ENCODE measurements around the gene TBC1D9B. TPM values are rescaled to one million over a fixed set of nuclear protein-coding genes. Genes with fewer than 3 reads are reported as not detected.
A peak's percentile ranks its signal among the peaks of the same experiment; 100 is the strongest.

Gene TBC1D9B
- 10 to 100 TPM; 82.7 to 91.8 (median 88.6) TPM for total RNA-seq

DNA sequence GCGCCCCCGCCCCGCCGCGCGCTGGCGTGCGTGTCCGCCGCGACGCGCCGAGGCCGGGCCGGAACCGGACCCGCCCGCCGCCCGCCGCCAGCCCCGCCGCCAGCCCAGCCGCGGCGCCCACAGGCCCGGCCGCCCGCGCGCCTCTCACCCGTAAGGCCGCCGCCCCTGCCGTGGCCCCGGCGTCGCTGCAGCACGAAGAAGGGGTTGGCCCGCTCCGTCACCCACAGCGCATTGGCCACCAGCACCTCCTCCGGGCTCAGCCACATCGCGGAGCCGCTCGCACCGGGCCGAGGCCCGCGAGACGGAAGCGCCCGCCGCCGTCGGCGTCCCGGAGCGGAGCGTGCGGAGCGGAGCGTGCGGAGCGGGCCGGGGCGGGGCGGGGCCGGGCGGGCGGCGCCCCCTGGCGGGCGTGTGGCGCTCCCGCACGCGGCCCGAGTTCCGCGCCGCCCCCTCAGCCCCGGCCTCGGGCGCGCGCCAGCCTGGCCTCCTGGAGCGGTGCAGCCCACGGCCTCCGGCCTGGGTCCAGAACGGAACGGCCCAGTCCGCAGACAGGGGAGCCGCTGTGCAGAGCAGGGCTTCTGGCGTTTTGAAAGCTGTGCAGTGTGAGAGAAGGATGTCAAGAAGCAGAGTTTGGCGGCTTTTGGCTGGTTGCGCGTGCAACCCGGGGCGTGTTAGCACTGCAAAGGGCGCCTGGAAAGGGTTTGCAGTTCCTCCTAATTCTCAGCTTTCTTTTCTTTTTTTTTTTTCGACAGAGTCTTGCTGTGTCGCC lies at the start of gene TBC1D9B:
Gene TBC1D9B, minus strand, starts transcription at position 342 of the 769 bp plus-strand sequence. Its CDS starts 76 bp downstream, at position 266.
- Mint-ChIP-seq H3K27me3 (ENCODE audit: low read depth) (no peaks in the 10 kb centered on the region), H3K9me3 (no peaks in the 10 kb centered on the region), H3K4me1 (ENCODE audit: low read depth) (peaks cover 25% of the 10 kb centered on the region), H3K4me3 (peak within 1 kb of the TSS; percentile 87), H3K36me3 (ENCODE audit: insufficient read depth) (peaks cover 6% of the 10 kb centered on the region)
- ATAC-seq = peak; percentile 93 to 95
- peak; percentile 60 for DNase-seq

DNA sequence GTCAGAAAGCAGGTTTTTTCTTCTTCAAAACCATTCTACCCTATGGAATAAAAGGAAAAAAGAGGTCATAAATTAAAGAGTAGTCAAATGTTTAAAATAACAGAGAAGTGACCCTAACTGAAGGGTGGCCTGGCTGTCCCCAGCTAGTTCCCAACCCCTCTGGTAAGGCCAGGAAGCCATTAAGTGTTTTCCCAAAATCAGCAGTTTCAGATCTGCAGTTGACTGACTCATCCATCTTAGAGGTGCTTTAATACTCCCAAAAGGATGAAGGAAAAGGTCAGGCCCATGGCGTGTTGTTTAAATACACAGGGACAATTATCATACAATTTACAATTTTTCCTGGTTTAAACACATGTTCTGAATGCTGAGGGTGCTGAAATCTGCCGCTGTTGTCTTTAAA lies 47.9 kb upstream of the TBC1D9B start:
- peaks cover 15% of the 10 kb centered on the region for H3K36me3 Mint-ChIP-seq (ENCODE audit: insufficient read depth)
- H3K9me3 Mint-ChIP-seq = no peaks in the 10 kb centered on the region
- no peak overlapping the region for H3K4me3 Mint-ChIP-seq
- no peaks in the 10 kb centered on the region for H3K4me1 Mint-ChIP-seq (ENCODE audit: low read depth)
- ATAC-seq = no peak
- DNase-seq = no peak
- H3K27me3 Mint-ChIP-seq (ENCODE audit: low read depth) = no peaks in the 10 kb centered on the region

DNA sequence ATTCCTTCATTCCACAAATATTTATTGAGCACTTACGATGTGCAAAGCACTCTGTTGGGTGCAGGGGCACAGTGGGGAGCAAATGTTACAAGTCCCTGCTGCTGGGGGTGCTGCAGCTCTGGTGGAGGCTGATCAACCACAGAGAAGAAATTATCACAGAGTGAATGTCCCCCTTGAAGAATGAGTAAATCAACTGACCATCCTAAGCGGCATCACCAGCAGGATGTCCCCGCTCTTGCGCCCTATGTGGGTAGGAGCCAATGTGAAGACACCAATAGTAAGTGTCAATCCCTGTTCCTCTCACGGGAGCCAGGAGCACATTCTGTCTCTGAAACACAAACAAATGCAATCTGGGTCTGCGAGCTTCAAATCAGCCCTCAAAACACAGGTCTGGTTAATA lies 47.4 kb upstream of the TBC1D9B start:
- ATAC-seq = no peak
- no peak for DNase-seq
- Mint-ChIP-seq H3K36me3 (ENCODE audit: insufficient read depth) (peaks cover 15% of the 10 kb centered on the region), H3K4me3 (no peak overlapping the region), H3K4me1 (ENCODE audit: low read depth) (no peaks in the 10 kb centered on the region), H3K27me3 (ENCODE audit: low read depth) (no peaks in the 10 kb centered on the region), H3K9me3 (no peaks in the 10 kb centered on the region)

DNA sequence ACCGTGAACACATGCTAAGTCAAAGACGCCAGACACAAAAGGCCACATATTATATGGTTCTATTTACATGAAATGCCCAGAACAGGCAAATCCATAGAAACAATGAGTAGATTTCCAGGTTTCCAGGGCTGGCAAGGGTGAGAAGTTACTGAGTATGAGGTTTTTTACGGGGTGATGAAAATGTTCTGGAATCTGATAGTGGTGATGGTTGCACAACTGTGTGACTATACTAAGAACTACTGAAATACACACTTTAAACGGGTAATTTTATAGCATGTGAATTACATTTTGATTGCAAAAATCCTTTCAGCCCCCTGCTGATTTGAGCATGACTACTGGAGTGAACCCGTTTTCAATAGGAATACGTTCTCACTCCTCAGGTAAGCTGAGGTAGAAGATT lies 46.7 kb upstream of the TBC1D9B start:
- Mint-ChIP-seq H3K9me3 (no peaks in the 10 kb centered on the region), H3K36me3 (ENCODE audit: insufficient read depth) (peaks cover 15% of the 10 kb centered on the region), H3K27me3 (ENCODE audit: low read depth) (no peaks in the 10 kb centered on the region), H3K4me1 (ENCODE audit: low read depth) (no peaks in the 10 kb centered on the region), H3K4me3 (no peak overlapping the region)
- DNase-seq = no peak
- ATAC-seq = no peak

DNA sequence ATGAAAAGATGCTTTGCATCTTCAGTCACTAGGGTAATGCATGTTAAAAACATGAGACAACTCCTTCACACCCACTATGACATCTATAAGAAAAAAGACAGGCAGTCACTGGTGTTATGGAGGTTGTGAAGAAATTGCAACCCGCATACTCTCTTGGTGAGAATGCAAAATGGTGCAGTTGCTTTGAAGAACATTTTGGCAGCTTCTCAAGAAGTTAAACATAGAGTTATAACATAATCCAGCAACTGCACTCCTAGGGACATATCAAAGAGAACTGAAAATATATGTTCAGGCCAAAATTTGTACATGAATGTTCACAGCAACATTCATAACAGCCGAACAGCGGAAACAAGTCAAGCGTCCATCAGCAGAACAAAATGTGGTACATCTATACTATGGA lies 46.3 kb upstream of the TBC1D9B start:
- DNase-seq (no peak), ATAC-seq (no peak)
- no peak overlapping the region for H3K4me3 Mint-ChIP-seq
- H3K27me3 Mint-ChIP-seq (ENCODE audit: low read depth) = no peaks in the 10 kb centered on the region
- peaks cover 15% of the 10 kb centered on the region for H3K36me3 Mint-ChIP-seq (ENCODE audit: insufficient read depth)
- no peaks in the 10 kb centered on the region for H3K4me1 Mint-ChIP-seq (ENCODE audit: low read depth)
- no peaks in the 10 kb centered on the region for H3K9me3 Mint-ChIP-seq

DNA sequence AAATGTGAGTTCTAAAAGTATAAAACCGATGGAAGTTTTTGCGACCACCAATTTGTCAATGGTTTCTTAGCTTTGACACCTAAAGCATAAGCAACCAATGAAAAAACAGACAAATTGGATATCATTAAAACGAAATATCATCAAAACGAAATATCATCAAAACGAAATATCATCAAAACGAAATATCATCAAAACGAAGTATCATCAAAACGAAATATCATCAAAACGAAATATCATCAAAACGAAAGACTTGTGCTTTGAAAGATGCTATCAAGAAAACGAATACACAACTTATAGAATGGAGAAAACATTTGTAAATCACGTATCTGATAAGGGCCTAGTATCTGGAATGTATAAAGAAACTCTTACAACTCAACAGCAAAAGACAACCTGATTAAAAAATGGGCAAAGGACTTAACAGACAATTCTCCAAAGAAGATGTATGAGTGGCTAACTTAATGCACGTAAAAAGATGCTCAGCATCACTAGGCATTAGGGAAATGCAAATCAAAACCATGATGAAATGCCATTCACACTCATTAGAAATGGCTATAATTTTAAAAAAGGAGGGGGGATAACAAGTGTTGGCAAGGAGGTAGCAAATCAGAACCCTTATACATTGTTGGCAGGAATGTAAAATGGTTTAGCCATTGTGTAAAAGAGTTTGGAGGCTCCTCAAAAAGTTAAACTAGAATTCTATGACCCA lies 29.4 kb upstream of the TBC1D9B start:
- no peaks in the 10 kb centered on the region for H3K36me3 Mint-ChIP-seq (ENCODE audit: insufficient read depth)
- peaks cover 4% of the 10 kb centered on the region for H3K27me3 Mint-ChIP-seq (ENCODE audit: low read depth)
- H3K4me1 Mint-ChIP-seq (ENCODE audit: low read depth) = no peaks in the 10 kb centered on the region
- ATAC-seq (no peak), DNase-seq (no peak)
- H3K4me3 Mint-ChIP-seq = no peak overlapping the region
- H3K9me3 Mint-ChIP-seq = no peaks in the 10 kb centered on the region

DNA sequence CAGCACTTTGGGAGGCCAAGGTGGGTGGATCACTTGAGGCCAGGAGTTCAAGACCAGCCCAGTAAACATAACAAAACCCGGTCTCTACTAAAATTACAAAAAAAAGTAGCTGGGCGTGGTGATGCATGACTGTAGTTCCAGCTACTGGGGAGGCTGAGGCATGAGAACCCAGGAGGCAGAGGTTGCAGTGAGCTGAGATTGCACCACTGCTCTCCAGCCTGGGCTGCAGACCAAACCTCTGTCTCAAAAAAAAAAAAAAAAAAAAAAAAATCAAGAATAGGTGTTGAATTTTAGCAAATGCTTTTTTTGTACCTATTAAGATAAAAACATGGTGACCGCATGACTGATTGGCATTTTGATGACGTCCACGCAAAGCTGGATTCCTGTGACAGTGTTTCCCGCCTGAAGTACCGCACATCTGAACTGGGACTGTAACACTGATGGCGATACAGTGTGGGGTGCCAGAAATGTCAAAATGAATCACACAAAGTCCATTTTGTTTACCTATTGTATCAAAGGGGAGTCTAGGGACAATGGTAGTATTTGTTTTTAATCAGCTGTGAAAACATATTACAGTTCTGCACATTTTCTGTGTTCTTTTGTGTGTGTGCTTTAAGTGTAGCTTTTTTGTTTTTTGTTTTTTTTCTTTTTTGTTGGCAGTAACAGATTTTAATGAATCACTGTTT lies 23.2 kb upstream of the TBC1D9B start:
- H3K4me3 Mint-ChIP-seq = no peak overlapping the region
- no peaks in the 10 kb centered on the region for H3K36me3 Mint-ChIP-seq (ENCODE audit: insufficient read depth)

DNA sequence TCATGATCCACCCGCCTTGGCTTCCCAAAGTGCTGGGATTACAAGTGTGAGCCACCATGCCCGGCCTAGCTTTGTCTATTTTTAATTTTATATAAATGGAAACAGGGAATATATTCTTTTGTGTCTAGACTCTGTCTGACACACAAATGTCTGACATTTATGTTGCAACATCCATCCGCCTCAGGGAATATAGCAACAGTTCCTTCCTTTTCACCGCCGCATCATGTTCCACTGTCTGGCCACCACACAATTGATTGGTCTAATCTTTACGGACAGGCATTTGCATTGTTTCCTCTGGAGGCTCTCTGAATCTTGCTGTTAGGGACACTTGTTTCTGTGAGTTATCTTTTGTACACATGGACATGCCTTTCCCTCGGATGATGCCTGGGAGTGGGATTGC lies 20.1 kb upstream of the TBC1D9B start:
- ATAC-seq = no peak

More for the DNA sequence above, 23.2 kb upstream of the TBC1D9B start:
- no peaks in the 10 kb centered on the region for H3K4me1 Mint-ChIP-seq (ENCODE audit: low read depth)
- DNase-seq = no peak
- no peaks in the 10 kb centered on the region for H3K27me3 Mint-ChIP-seq (ENCODE audit: low read depth)
- H3K9me3 Mint-ChIP-seq = no peaks in the 10 kb centered on the region
- no peak for ATAC-seq

DNA sequence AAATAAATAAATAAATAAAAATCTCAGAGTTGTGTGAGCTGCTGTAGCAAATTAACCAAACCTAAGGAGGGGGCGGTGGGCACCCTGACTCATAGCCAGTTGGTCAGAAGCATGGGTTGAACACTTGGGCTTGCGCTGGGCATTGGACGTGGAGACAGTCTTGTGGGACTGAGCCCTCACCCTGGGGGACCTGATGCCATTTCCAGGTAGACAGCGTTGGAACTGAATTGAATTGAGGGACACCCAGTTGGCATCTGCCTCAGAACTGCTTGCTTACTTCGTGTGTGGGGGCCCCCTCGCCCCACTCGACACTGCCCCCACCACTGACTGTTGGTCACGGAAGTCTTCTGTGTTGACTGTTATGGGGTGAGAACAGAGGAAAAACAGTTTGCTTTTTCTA lies 19.0 kb upstream of the TBC1D9B start:
- DNase-seq (no peak), ATAC-seq (no peak)
- Mint-ChIP-seq H3K4me1 (ENCODE audit: low read depth) (no peaks in the 10 kb centered on the region), H3K36me3 (ENCODE audit: insufficient read depth) (no peaks in the 10 kb centered on the region), H3K4me3 (no peak overlapping the region), H3K9me3 (no peaks in the 10 kb centered on the region), H3K27me3 (ENCODE audit: low read depth) (no peaks in the 10 kb centered on the region)

More for the DNA sequence above, 20.1 kb upstream of the TBC1D9B start:
- no peak for DNase-seq
- Mint-ChIP-seq H3K36me3 (ENCODE audit: insufficient read depth) (no peaks in the 10 kb centered on the region), H3K4me3 (no peak overlapping the region), H3K9me3 (no peaks in the 10 kb centered on the region), H3K4me1 (ENCODE audit: low read depth) (no peaks in the 10 kb centered on the region), H3K27me3 (ENCODE audit: low read depth) (no peaks in the 10 kb centered on the region)

DNA sequence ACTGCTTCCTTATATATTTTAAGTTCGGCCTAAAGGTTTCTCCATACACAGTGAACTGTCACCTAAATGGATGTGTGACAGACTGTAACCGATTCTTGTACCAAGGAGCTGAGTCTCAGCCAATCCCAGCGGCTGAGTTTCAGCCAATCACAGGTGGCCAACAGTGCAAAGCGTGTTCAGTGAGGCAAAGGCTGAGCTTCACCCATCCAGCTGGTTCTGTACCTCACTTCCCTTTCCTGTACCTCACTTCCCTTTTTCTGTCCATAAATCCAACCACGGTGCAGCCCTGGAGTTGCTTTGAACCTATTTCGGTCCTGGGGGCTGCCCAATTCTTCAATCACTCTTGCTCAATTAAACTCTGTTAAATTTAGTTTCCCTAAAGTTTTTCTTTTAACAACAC lies 15.7 kb upstream of the TBC1D9B start:
- no peaks in the 10 kb centered on the region for H3K4me1 Mint-ChIP-seq (ENCODE audit: low read depth)
- ATAC-seq (no peak), DNase-seq (no peak)
- peaks cover 7% of the 10 kb centered on the region for H3K27me3 Mint-ChIP-seq (ENCODE audit: low read depth)
- no peaks in the 10 kb centered on the region for H3K9me3 Mint-ChIP-seq
- no peaks in the 10 kb centered on the region for H3K36me3 Mint-ChIP-seq (ENCODE audit: insufficient read depth)
- H3K4me3 Mint-ChIP-seq = no peak overlapping the region

DNA sequence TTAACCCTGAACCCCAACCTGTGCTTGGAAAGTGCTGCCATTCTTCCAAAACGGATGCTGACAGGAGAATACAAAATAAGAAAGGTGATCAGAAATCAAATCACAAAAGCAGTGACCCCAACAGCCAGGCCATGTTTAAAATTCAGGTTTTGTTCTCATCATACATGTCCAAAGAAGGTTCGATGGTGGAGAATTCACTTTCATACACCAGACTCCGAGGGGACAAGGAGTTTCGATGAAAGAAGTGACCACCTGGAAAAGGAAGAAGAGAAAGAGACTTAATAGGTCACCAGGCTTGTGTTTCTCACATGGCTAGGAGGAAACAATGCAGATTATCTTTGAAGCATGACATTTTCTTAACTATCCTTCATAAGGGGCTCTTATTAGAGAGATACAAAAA lies 12.5 kb upstream of the TBC1D9B start:
- no peaks in the 10 kb centered on the region for H3K4me1 Mint-ChIP-seq (ENCODE audit: low read depth)
- no peaks in the 10 kb centered on the region for H3K36me3 Mint-ChIP-seq (ENCODE audit: insufficient read depth)
- H3K9me3 Mint-ChIP-seq = no peaks in the 10 kb centered on the region
- no peak for ATAC-seq
- DNase-seq = no peak
- H3K27me3 Mint-ChIP-seq (ENCODE audit: low read depth) = peaks cover 16% of the 10 kb centered on the region
- no peak overlapping the region for H3K4me3 Mint-ChIP-seq

DNA sequence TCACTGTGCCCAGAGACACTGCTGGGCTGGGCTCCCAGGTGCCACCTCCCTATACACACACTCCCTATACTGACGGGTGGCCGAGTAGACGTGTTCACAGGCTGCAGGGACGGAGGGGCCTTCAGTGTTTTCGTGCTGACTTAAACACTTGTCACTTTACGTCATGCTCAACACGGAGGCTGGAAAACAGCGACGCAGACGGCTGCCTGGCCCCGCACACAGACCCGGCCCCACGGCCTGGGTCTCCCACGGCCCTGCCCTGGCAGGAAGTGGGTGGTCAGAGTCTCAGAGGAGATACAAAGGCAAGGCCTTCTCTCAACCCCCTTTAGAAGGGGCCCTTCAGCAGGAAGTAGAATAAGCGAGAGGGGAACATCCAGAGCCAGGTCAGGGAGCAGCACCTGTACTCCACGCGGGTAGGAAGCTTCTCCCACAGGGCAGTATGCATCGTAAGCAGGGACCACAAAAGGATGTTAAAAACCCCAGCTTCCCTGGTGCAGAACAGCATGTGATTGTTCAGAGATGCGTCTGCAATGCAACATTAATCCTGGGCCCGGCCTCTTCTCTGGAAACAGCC lies 11.9 kb upstream of the TBC1D9B start:
- H3K27me3 Mint-ChIP-seq (ENCODE audit: low read depth) = peaks cover 16% of the 10 kb centered on the region
- ATAC-seq (no peak), DNase-seq (no peak)
- no peak overlapping the region for H3K4me3 Mint-ChIP-seq
- H3K4me1 Mint-ChIP-seq (ENCODE audit: low read depth) = no peaks in the 10 kb centered on the region
- no peaks in the 10 kb centered on the region for H3K9me3 Mint-ChIP-seq
- H3K36me3 Mint-ChIP-seq (ENCODE audit: insufficient read depth) = no peaks in the 10 kb centered on the region

DNA sequence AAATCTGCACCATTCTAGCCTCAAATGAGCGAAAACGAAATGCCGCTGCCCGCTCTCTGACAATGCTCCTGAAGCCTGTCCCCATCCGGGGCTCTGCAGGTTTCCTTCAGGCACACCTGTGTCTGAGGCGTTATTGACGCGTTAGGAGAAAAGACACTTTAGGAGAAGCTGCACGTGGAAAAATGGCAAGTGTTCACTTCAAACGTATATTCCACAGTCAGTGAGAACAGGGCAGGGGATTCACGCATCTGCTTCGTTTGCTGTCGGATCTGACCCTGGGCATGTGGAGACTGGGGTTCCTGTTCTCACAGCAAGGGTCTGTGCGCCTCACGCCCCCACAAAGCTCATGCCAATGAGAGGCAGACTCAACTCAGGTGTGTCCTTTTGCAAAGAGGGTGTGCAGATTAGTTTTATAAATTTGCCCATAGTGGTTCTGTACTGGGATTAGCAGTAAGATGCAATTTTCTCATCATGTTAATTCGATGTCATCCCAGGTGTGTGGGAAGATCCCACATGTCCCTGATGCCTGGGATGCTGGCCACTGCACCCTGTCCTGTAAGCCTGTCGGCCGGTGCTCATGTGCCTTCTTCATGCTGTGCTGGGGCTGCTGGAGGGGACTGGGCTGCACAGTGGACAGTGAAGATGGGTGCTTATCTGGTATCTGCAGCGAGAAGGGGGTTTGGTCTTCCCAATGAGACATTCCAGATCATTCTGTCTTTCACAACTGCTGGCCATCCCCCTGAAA lies 11.2 kb upstream of the TBC1D9B start:
- ATAC-seq (no peak), DNase-seq (no peak)
- peaks cover 16% of the 10 kb centered on the region for H3K27me3 Mint-ChIP-seq (ENCODE audit: low read depth)
- H3K9me3 Mint-ChIP-seq = no peaks in the 10 kb centered on the region
- no peaks in the 10 kb centered on the region for H3K4me1 Mint-ChIP-seq (ENCODE audit: low read depth)
- H3K36me3 Mint-ChIP-seq (ENCODE audit: insufficient read depth) = no peaks in the 10 kb centered on the region
- no peak overlapping the region for H3K4me3 Mint-ChIP-seq

DNA sequence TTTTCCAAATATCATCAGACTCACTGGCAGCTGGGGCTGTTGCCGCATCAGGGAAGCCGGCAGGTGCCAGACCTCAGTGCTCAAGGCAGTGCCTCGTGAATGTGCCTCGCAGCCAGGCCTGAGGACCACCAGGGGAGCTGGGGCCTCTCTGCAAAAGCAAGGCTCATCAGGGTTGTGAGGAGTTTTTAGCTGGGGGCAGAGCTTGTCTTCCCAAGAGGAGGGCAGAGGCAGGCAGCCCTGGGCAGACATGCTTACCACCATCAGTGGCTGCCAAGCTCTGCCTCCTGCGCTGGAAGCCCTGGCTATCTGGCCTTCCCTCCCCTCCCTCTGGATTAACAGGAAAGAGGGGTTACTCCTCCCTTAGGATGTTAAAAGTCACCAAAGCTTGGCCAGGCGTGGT lies 8.8 kb upstream of the TBC1D9B start:
- DNase-seq (no peak), ATAC-seq (no peak)
- Mint-ChIP-seq H3K36me3 (ENCODE audit: insufficient read depth) (no peaks in the 10 kb centered on the region), H3K4me1 (ENCODE audit: low read depth) (no peaks in the 10 kb centered on the region), H3K4me3 (no peak overlapping the region), H3K9me3 (no peaks in the 10 kb centered on the region), H3K27me3 (ENCODE audit: low read depth) (peaks cover 16% of the 10 kb centered on the region)

Measured in activated T-cell treated with anti-CD3 and anti-CD28 coated beads, Interleukin-2, amount 50 U/mL, for 4 hours (primary cell).